ENCODE results near the gene MYO5C. TPM values are rescaled to one million over a fixed set of nuclear protein-coding genes. Genes with fewer than 3 reads are reported as not detected.

Gene MYO5C
- total RNA-seq, 1 donor from 2014 or later, result 80.0 TPM

- Histone ChIP-seq H3K9me3 (no peaks in the 10 kb centered on the region), H3K27me3 (no peaks in the 10 kb centered on the region), H3K27ac (no peak overlapping the region), H3K4me1 (peaks cover 4% of the 10 kb centered on the region), H3K36me3 (no peaks in the 10 kb centered on the region), H3K4me3 (no peak overlapping the region)
- DNase-seq (no peak), ATAC-seq (peak; percentile 37)
- TF ChIP-seq, protein P1, sequence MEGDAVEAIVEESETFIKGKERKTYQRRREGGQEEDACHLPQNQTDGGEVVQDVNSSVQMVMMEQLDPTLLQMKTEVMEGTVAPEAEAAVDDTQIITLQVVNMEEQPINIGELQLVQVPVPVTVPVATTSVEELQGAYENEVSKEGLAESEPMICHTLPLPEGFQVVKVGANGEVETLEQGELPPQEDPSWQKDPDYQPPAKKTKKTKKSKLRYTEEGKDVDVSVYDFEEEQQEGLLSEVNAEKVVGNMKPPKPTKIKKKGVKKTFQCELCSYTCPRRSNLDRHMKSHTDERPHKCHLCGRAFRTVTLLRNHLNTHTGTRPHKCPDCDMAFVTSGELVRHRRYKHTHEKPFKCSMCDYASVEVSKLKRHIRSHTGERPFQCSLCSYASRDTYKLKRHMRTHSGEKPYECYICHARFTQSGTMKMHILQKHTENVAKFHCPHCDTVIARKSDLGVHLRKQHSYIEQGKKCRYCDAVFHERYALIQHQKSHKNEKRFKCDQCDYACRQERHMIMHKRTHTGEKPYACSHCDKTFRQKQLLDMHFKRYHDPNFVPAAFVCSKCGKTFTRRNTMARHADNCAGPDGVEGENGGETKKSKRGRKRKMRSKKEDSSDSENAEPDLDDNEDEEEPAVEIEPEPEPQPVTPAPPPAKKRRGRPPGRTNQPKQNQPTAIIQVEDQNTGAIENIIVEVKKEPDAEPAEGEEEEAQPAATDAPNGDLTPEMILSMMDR (IDR thresholded peaks at IDR 0.05), result no peak
- intact Hi-C loops (cut with DNase I), result loop anchor here (10.0 kb wide), 1 partner anchor 483 kb away; no protein-coding TSS in a partner anchor
Measured at GRCh38 chr15:52251144-52251860, 44.3 kb downstream of the MYO5C start.

GRCh38 chr15:52247461-52247860, 48.1 kb downstream of the MYO5C start:
- H3K4me1 ChIP-seq, result peaks cover 4% of the 10 kb centered on the region
- H3K4me3 ChIP-seq, result no peak overlapping the region
- H3K36me3 ChIP-seq, result peaks cover 19% of the 10 kb centered on the region
- ATAC-seq (no peak), DNase-seq (no peak)
- no peak overlapping the region for H3K27ac ChIP-seq
- intact Hi-C loops (cut with DNase I), result no loop called here
- no peaks in the 10 kb centered on the region for H3K9me3 ChIP-seq
- TF ChIP-seq, protein P1 (IDR thresholded peaks at IDR 0.05), result no peak
- H3K27me3 ChIP-seq, result no peaks in the 10 kb centered on the region

GRCh38 chr15:52246686-52247431, 48.7 kb downstream of the MYO5C start:
- TF ChIP-seq, protein P1 (IDR thresholded peaks at IDR 0.05), result no peak
- H3K36me3 ChIP-seq, result peaks cover 19% of the 10 kb centered on the region
- H3K27me3 ChIP-seq, result no peaks in the 10 kb centered on the region
- peak; percentile 77 for ATAC-seq
- intact Hi-C loops (cut with DNase I), result no loop called here
- peaks cover 4% of the 10 kb centered on the region for H3K4me1 ChIP-seq
- DNase-seq, result no peak
- H3K4me3 ChIP-seq, result no peak overlapping the region
- H3K9me3 ChIP-seq, result no peaks in the 10 kb centered on the region
- no peak overlapping the region for H3K27ac ChIP-seq

- no peak overlapping the region for H3K4me3 ChIP-seq
- peak; percentile 52 for DNase-seq
- H3K9me3 ChIP-seq, result no peaks in the 10 kb centered on the region
- TF ChIP-seq, protein P1 (IDR thresholded peaks at IDR 0.05), result no peak
- H3K36me3 ChIP-seq, result peaks cover 24% of the 10 kb centered on the region
- peak; percentile 12 for ATAC-seq
- H3K4me1 ChIP-seq, result peaks cover 4% of the 10 kb centered on the region
- no peak overlapping the region for H3K27ac ChIP-seq
- intact Hi-C loops (cut with DNase I), result no loop called here
- H3K27me3 ChIP-seq, result no peaks in the 10 kb centered on the region
Measured at GRCh38 chr15:52243697-52244555, 51.7 kb downstream of the MYO5C start.

GRCh38 chr15:52243286-52243685, 52.3 kb downstream of the MYO5C start:
- TF ChIP-seq, protein P1 (IDR thresholded peaks at IDR 0.05), result no peak
- Histone ChIP-seq H3K4me3 (no peak overlapping the region), H3K27ac (no peak overlapping the region), H3K9me3 (no peaks in the 10 kb centered on the region), H3K4me1 (peaks cover 4% of the 10 kb centered on the region), H3K27me3 (no peaks in the 10 kb centered on the region), H3K36me3 (peaks cover 24% of the 10 kb centered on the region)
- ATAC-seq (no peak), DNase-seq (peak; percentile 50)
- intact Hi-C loops (cut with DNase I), result no loop called here

Data from upper lobe of right lung (tissue), 1 donor.